ENCODE data around the gene CCN5. TPM values are rescaled to one million over a fixed set of nuclear protein-coding genes. Genes with fewer than 3 reads are reported as not detected.

Gene CCN5
- total RNA-seq, 1 experiment from 2014 or later: 0.37 TPM

DNA sequence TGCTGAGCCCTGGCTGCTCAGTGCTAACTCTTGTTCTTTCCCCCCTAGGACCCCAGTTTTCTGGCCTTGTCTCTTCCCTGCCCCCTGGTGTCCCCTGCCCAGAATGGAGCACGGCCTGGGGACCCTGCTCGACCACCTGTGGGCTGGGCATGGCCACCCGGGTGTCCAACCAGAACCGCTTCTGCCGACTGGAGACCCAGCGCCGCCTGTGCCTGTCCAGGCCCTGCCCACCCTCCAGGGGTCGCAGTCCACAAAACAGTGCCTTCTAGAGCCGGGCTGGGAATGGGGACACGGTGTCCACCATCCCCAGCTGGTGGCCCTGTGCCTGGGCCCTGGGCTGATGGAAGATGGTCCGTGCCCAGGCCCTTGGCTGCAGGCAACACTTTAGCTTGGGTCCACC lies 11.9 kb downstream of the CCN5 start:
- TF ChIP-seq ERG (CRISPR knock-in tag; IDR thresholded peaks at IDR 0.05): no peak
- no peak for TF ChIP-seq SMAD3 (CRISPR knock-in tag; IDR thresholded peaks at IDR 0.05; ENCODE audit: borderline replicate concordance)
- no peak for TF ChIP-seq JUN (CRISPR knock-in tag; IDR thresholded peaks at IDR 0.05)
- TF ChIP-seq ZNF425 (CRISPR knock-in tag; conservative IDR thresholded peaks at IDR 0.05): no peak
- CTCF ChIA-PET: interaction anchor here (0.5 to 1.5 kb wide), 6 partner anchors 21 to 385 kb away, joined by 3 to 5 read pairs (median 4); partner anchors contain the start of gene PABPC1L
- Mint-ChIP-seq H3K27ac (no peak overlapping the region), H3K27me3 (ENCODE audit: low read depth) (no peaks in the 10 kb centered on the region), H3K36me3 (no peaks in the 10 kb centered on the region), H3K9me3 (no peaks in the 10 kb centered on the region), H3K4me3 (no peak overlapping the region), H3K4me1 (peaks cover 31% of the 10 kb centered on the region)
- POLR2A ChIA-PET: interaction anchor here (0.6 kb wide), 1 partner anchor 49 kb away, joined by 6 read pairs; no protein-coding TSS in a partner anchor
- no peak for DNase-seq (ENCODE audit: low spot score)
- peak; percentile 21 for ATAC-seq

- ATAC-seq (no peak), DNase-seq (ENCODE audit: low spot score) (no peak)
- Mint-ChIP-seq H3K27ac (no peak overlapping the region), H3K36me3 (no peaks in the 10 kb centered on the region), H3K4me1 (peaks cover 37% of the 10 kb centered on the region), H3K9me3 (no peaks in the 10 kb centered on the region), H3K4me3 (no peak overlapping the region), H3K27me3 (ENCODE audit: low read depth) (no peaks in the 10 kb centered on the region)
- ChIA-PET POLR2A (no interaction called here), CTCF (interaction anchor here (0.9 to 1.5 kb wide), 4 partner anchors 20 to 44 kb away, joined by 4 to 5 read pairs (median 4); no protein-coding TSS in a partner anchor)
- TF ChIP-seq ZNF232 (CRISPR knock-in tag; IDR thresholded peaks at IDR 0.05) (no peak), PREB (CRISPR knock-in tag; IDR thresholded peaks at IDR 0.05; ENCODE audit: borderline replicate concordance) (no peak), OVOL2 (CRISPR knock-in tag; IDR thresholded peaks at IDR 0.05; ENCODE audit: borderline replicate concordance) (no peak), ZNF263 (CRISPR knock-in tag; IDR thresholded peaks at IDR 0.05; ENCODE audit: low read depth) (no peak), ZNF138 (CRISPR knock-in tag; conservative IDR thresholded peaks at IDR 0.05) (no peak), ATF2 (CRISPR knock-in tag; IDR thresholded peaks at IDR 0.05; ENCODE audit: borderline replicate concordance, low read depth) (no peak), AFF4 (CRISPR knock-in tag; IDR thresholded peaks at IDR 0.05; ENCODE audit: borderline replicate concordance) (no peak), ZNF425 (CRISPR knock-in tag; conservative IDR thresholded peaks at IDR 0.05) (no peak), CTCF (IDR thresholded peaks at IDR 0.05) (no peak)
- TF ChIP-seq, protein P1, sequence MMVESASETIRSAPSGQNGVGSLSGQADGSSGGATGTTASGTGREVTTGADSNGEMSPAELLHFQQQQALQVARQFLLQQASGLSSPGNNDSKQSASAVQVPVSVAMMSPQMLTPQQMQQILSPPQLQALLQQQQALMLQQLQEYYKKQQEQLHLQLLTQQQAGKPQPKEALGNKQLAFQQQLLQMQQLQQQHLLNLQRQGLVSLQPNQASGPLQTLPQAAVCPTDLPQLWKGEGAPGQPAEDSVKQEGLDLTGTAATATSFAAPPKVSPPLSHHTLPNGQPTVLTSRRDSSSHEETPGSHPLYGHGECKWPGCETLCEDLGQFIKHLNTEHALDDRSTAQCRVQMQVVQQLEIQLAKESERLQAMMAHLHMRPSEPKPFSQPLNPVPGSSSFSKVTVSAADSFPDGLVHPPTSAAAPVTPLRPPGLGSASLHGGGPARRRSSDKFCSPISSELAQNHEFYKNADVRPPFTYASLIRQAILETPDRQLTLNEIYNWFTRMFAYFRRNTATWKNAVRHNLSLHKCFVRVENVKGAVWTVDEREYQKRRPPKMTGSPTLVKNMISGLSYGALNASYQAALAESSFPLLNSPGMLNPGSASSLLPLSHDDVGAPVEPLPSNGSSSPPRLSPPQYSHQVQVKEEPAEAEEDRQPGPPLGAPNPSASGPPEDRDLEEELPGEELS (CRISPR knock-in tag; IDR thresholded peaks at IDR 0.05): no peak
- TF ChIP-seq, protein P2, sequence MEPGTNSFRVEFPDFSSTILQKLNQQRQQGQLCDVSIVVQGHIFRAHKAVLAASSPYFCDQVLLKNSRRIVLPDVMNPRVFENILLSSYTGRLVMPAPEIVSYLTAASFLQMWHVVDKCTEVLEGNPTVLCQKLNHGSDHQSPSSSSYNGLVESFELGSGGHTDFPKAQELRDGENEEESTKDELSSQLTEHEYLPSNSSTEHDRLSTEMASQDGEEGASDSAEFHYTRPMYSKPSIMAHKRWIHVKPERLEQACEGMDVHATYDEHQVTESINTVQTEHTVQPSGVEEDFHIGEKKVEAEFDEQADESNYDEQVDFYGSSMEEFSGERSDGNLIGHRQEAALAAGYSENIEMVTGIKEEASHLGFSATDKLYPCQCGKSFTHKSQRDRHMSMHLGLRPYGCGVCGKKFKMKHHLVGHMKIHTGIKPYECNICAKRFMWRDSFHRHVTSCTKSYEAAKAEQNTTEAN (CRISPR knock-in tag; IDR thresholded peaks at IDR 0.05): no peak
- TF ChIP-seq, protein P3, sequence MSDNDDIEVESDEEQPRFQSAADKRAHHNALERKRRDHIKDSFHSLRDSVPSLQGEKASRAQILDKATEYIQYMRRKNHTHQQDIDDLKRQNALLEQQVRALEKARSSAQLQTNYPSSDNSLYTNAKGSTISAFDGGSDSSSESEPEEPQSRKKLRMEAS (CRISPR knock-in tag; IDR thresholded peaks at IDR 0.05): no peak
These were observed 12.5 kb downstream of the CCN5 start for GRCh38 chr20:44727651-44728050.
